Activated T-helper 2 cell treated with anti-CD3 and anti-CD28 coated beads, Interferon-gamma antibody, Interleukin-2, Interleukin-4, amounts not matched to agents 10 μg/mL and 5 μg/mL and 100 μg/mL, durations not matched to agents 14 hours and 24 hours and 36 hours (primary cell): ENCODE measurements around the gene CRELD2. TPM values are rescaled to one million over a fixed set of nuclear protein-coding genes. Genes with fewer than 3 reads are reported as not detected.
A peak's percentile ranks its signal among the peaks of the same experiment; 100 is the strongest.

Experiments used
- DNase-seq: peaks from one replicate; pipeline ENCODE4 v3.0.0; 2021; ENCODE audit warnings: low spot score
- H3K27ac Mint-ChIP-seq: one replicate; pipeline ENCODE4 v1.8.0; 2021; ENCODE audit warnings: mixed read lengths
- H3K27me3 Mint-ChIP-seq: one replicate; pipeline ENCODE4 v1.8.0; 2021; ENCODE audit warnings: low read depth, mixed read lengths
- H3K36me3 Mint-ChIP-seq: one replicate; pipeline ENCODE4 v1.8.0; 2021; ENCODE audit warnings: low read depth, mixed read lengths
- H3K4me1 Mint-ChIP-seq: one replicate; pipeline ENCODE4 v1.8.0; 2021; ENCODE audit warnings: low read depth, mixed read lengths
- H3K4me3 Mint-ChIP-seq: one replicate; pipeline ENCODE4 v1.8.0; 2021; ENCODE audit warnings: low read depth, mild to moderate bottlenecking, moderate library complexity, mixed read lengths
- H3K9me3 Mint-ChIP-seq: one replicate; pipeline ENCODE4 v1.8.0; 2021; ENCODE audit warnings: mixed read lengths
- intact Hi-C: fragments of 100-400 bp; cut with micrococcal nuclease; formaldehyde crosslinking; loops from one replicate; pipeline ENCODE4 v1.15.1; 2023
- total RNA-seq: library from RNA; stranded (reverse); gene quantifications from 2 replicates; pipeline ENCODE4 v1.2.3, GENCODE V29; 2022

The CRELD2 gene
- total RNA-seq, 1 donor from 2014 or later: 49.9 TPM

GRCh38 chr22:49922484-49922883 lies 4.0 kb downstream of the CRELD2 start:
- Mint-ChIP-seq H3K36me3 (peaks cover 30% of the 10 kb centered on the region), H3K9me3 (no peaks in the 10 kb centered on the region), H3K4me1 (peaks cover 26% of the 10 kb centered on the region), H3K4me3 (no peak overlapping the region), H3K27me3 (no peaks in the 10 kb centered on the region), H3K27ac (no peak overlapping the region)
- DNase-seq: no peak
- intact Hi-C loops: no loop called here

GRCh38 chr22:49922926-49923325 lies 4.5 kb downstream of the CRELD2 start:
- peaks cover 32% of the 10 kb centered on the region for H3K36me3 Mint-ChIP-seq
- no peaks in the 10 kb centered on the region for H3K9me3 Mint-ChIP-seq
- DNase-seq: no peak
- no peak overlapping the region for H3K4me3 Mint-ChIP-seq
- no peaks in the 10 kb centered on the region for H3K27me3 Mint-ChIP-seq
- intact Hi-C loops: no loop called here
- H3K27ac Mint-ChIP-seq: no peak overlapping the region
- peaks cover 26% of the 10 kb centered on the region for H3K4me1 Mint-ChIP-seq

DNA sequence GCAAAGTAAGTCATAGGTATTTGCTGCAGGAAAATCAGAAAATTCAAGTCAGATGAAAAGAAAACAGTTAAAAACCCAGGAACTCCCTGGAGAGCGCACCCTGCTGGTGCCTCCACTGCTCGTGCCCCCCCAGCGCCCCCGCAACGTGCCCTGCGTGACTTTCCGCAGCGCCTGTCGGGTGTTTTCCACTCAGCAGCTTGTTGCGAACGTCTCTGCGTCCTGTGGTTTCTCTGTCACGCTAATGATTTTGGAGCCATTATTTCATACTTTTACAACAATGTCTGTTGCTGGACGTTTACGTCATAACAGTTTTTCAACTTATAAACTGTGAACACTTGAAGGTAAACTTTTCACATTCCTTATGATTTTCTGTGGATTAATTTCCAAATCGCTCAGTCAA lies 5.0 kb downstream of the CRELD2 start:
- intact Hi-C loops: no loop called here
- H3K36me3 Mint-ChIP-seq: peaks cover 35% of the 10 kb centered on the region
- H3K4me1 Mint-ChIP-seq: peaks cover 26% of the 10 kb centered on the region
- H3K27ac Mint-ChIP-seq: peak overlapping the region; percentile 12
- no peak overlapping the region for H3K4me3 Mint-ChIP-seq
- DNase-seq: no peak
- no peaks in the 10 kb centered on the region for H3K27me3 Mint-ChIP-seq
- H3K9me3 Mint-ChIP-seq: no peaks in the 10 kb centered on the region

DNA sequence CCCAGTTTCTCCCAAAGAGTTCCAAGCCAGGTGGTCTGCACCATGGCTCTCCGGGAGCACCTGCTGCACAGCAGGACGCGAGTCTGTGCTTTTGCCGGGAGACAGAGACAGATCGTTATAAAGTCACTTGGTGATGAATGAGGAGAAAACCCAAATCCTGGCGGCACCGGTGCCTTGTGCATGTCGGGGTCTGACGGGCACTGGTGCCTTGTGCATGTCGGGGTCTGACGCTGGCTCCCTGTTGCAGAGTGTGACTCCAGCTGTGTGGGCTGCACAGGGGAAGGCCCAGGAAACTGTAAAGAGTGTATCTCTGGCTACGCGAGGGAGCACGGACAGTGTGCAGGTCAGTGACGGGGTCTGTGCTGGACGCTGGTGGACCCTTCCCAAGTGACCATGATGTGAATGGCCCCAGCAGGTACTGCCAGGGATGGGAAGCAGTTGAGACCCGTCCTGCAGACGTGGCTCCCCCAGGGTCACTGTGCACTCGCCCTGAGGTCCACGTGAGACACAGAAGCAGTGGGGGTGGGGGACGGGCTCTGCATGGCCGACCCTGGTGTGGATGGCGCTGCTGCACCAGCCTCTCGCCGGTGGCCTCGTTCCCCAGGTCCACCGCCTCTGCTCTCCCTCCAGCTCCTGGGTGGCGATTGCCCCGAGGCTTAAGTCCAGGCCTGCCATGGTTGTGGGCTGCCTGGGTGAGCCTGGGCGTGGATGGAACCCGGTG lies 5.8 kb downstream of the CRELD2 start:
- no peaks in the 10 kb centered on the region for H3K9me3 Mint-ChIP-seq
- intact Hi-C loops: no loop called here
- H3K27ac Mint-ChIP-seq: peak overlapping the region; percentile 38
- H3K4me1 Mint-ChIP-seq: peaks cover 25% of the 10 kb centered on the region
- no peak for DNase-seq
- no peaks in the 10 kb centered on the region for H3K27me3 Mint-ChIP-seq
- peaks cover 35% of the 10 kb centered on the region for H3K36me3 Mint-ChIP-seq
- H3K4me3 Mint-ChIP-seq: no peak overlapping the region

DNA sequence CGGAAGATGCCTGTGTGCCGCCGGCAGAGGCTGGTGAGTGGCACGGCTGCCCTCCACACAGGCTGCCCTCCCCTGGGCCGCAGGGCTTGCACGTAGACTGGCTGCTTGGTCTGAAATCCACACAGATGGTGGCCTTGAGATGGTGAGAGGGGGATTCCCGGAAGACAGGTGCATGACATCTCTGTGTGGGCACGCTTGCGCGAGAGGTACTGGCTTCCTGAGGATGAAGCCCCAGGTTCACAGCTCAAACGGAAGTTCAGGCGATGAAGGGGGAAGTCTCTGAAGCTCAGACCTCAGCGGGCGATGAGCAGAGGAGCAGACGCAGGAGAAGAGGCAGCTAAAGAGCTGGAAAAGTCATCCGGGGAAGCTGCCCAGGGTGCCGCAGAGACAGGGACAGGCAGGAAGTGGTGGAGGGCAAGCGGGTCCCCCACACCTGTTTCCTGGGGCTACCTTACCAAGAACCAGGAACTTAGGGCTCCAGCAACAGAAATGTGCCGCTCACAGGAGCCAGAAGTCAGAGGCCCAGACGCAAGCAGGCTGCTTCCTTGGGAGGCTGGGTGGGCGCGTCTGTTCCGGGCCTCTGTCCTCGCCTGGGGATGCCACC lies 7.2 kb downstream of the CRELD2 start:
- DNase-seq: peak; percentile 40
- Mint-ChIP-seq H3K36me3 (peaks cover 35% of the 10 kb centered on the region), H3K4me3 (peak overlapping the region; percentile 58), H3K27ac (peak overlapping the region; percentile 82), H3K4me1 (peaks cover 16% of the 10 kb centered on the region), H3K27me3 (no peaks in the 10 kb centered on the region), H3K9me3 (no peaks in the 10 kb centered on the region)
- intact Hi-C loops: loop anchor here (5.0 kb wide), 1 partner anchor 222 kb away; no protein-coding TSS in a partner anchor

GRCh38 chr22:49926916-49927315 lies 8.5 kb downstream of the CRELD2 start:
- intact Hi-C loops: loop anchor here (5.0 kb wide), 1 partner anchor 220 kb away; no protein-coding TSS in a partner anchor
- H3K9me3 Mint-ChIP-seq: no peaks in the 10 kb centered on the region
- H3K36me3 Mint-ChIP-seq: peaks cover 35% of the 10 kb centered on the region
- no peak overlapping the region for H3K4me3 Mint-ChIP-seq
- H3K27me3 Mint-ChIP-seq: no peaks in the 10 kb centered on the region
- DNase-seq: no peak
- peak overlapping the region; percentile 79 for H3K27ac Mint-ChIP-seq
- peaks cover 27% of the 10 kb centered on the region for H3K4me1 Mint-ChIP-seq

DNA sequence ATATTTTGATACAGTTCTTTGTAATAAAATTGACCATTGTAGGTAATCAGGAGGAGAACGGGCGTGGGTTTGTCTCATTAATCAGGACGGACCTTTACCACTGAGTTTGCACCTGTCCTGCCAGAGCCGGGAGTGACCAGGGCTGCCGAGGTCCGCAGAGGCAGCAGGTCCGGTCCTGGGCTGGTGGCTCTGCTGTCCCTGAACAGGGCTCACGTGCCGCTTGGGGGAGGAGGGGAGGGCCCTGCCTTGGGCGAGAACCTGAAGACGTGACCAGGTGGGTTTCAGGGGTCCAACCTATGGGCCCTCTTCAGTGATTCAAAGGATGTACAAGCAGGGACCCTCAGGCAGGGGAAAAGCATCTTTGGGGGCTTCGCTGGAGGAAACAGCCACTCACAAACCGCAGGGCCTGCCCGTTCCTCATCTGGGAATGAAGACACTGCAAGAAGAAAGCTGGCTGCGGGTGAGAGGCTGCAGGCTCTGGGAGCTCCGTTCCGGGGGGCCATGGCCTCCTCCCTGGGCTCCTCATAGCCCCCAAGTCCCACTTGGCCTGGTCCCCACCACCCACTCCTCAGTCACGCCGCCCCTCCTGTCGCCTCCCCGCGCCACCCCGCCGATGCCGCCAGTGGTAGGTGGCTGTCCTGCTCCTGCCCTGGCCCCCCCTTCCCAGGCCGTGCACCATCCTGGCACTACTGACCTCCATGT lies 9.2 kb downstream of the CRELD2 start:
- H3K27me3 Mint-ChIP-seq: no peaks in the 10 kb centered on the region
- peaks cover 27% of the 10 kb centered on the region for H3K4me1 Mint-ChIP-seq
- H3K4me3 Mint-ChIP-seq: no peak overlapping the region

GRCh38 chr22:49928185-49928495 lies 9.7 kb downstream of the CRELD2 start:
- no peaks in the 10 kb centered on the region for H3K9me3 Mint-ChIP-seq
- DNase-seq: no peak
- H3K4me3 Mint-ChIP-seq: no peak overlapping the region
- no peaks in the 10 kb centered on the region for H3K27me3 Mint-ChIP-seq
- H3K36me3 Mint-ChIP-seq: peaks cover 31% of the 10 kb centered on the region
- peaks cover 29% of the 10 kb centered on the region for H3K4me1 Mint-ChIP-seq
- intact Hi-C loops: loop anchor here (5.0 kb wide), 1 partner anchor 219 kb away; no protein-coding TSS in a partner anchor
- no peak overlapping the region for H3K27ac Mint-ChIP-seq

More for the DNA sequence above, 9.2 kb downstream of the CRELD2 start:
- intact Hi-C loops: loop anchor here (5.0 kb wide), 1 partner anchor 220 kb away; no protein-coding TSS in a partner anchor
- Mint-ChIP-seq H3K9me3 (no peaks in the 10 kb centered on the region), H3K27ac (peak overlapping the region; percentile 79), H3K36me3 (peaks cover 31% of the 10 kb centered on the region)
- no peak for DNase-seq

DNA sequence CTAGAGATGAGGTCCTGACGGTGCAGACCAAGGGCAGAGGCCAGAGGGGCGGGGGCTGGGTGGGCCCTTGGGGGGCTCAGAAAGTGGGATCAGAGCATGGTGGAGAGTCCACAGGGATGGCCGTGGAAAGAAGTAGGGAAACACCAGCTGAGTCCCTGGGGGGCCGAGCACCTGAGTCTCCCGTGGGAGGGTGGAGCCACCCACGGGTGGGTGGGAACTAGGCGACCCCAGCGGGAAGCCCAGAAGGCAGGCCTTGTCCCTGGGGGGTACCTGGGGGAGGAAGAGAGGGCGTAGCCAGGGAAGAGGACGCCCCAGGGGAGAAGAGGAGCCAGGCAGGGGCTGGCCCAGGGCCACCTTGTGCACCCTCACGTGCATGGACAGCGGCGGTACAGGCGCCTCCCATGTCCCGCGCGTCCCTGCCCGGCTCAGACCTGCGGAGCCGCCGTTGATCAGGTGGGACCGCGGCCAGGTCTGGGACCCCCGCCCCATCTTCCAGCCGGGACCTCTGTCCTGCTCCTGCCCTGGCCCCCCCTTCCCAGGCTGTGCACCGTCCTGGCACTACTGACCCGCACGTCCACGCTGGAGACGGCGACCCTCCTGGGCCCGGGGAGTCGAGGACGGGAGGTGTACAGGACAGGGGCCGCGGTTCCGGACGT lies 10.2 kb downstream of the CRELD2 start:
- peaks cover 31% of the 10 kb centered on the region for H3K4me1 Mint-ChIP-seq
- intact Hi-C loops: loop anchor here (5.0 kb wide), 1 partner anchor 219 kb away; no protein-coding TSS in a partner anchor
- no peak for DNase-seq
- H3K4me3 Mint-ChIP-seq: no peak overlapping the region
- H3K9me3 Mint-ChIP-seq: no peaks in the 10 kb centered on the region
- peaks cover 26% of the 10 kb centered on the region for H3K36me3 Mint-ChIP-seq
- no peak overlapping the region for H3K27ac Mint-ChIP-seq
- H3K27me3 Mint-ChIP-seq: no peaks in the 10 kb centered on the region

- Mint-ChIP-seq H3K36me3 (peaks cover 20% of the 10 kb centered on the region), H3K4me1 (peaks cover 28% of the 10 kb centered on the region), H3K9me3 (no peaks in the 10 kb centered on the region), H3K27me3 (no peaks in the 10 kb centered on the region), H3K4me3 (no peak overlapping the region), H3K27ac (no peak overlapping the region)
- DNase-seq: peak; percentile 66
- intact Hi-C loops: loop anchor here (5.0 kb wide), 1 partner anchor 218 kb away; no protein-coding TSS in a partner anchor
Observed at GRCh38 chr22:49929211-49929979, 11.0 kb downstream of the CRELD2 start.

GRCh38 chr22:49929994-49930575 lies 11.7 kb downstream of the CRELD2 start:
- no peak for DNase-seq
- H3K27ac Mint-ChIP-seq: no peak overlapping the region
- H3K27me3 Mint-ChIP-seq: no peaks in the 10 kb centered on the region
- peaks cover 19% of the 10 kb centered on the region for H3K36me3 Mint-ChIP-seq
- intact Hi-C loops: loop anchor here (5.0 kb wide), 3 partner anchors 87 to 262 kb away; no protein-coding TSS in a partner anchor
- H3K9me3 Mint-ChIP-seq: no peaks in the 10 kb centered on the region
- H3K4me3 Mint-ChIP-seq: peak overlapping the region; percentile 13
- peaks cover 28% of the 10 kb centered on the region for H3K4me1 Mint-ChIP-seq
